HG03108 (cell line): Measurements from ENCODE around the gene MCM10.
A peak's percentile ranks its signal among the peaks of the same experiment; 100 is the strongest.
"Not testable (repeated sequence)": the region's sequence is repeated elsewhere in the genome, so short reads cannot be mapped to it uniquely, and the experiment has no call there.

ENCODE experiments used
- ATAC-seq: cut with Tn5 transposase; IDR thresholded peaks from one replicate; pipeline ENCODE4 v1.9.1; 2021; ENCODE audit warnings: moderate library complexity; ENCODE audit not compliant: unreplicated experiment

The MCM10 gene

GRCh38 chr10:13160934-13161856 lies at the start of gene MCM10:
MCM10 (plus strand) TSS chr10:13161558; CDS start chr10:13164203, 2,645 bp downstream.
- ATAC-seq, result peak; percentile 100

GRCh38 chr10:13113544-13113943 lies 47.8 kb upstream of the MCM10 start:
- no peak for ATAC-seq

GRCh38 chr10:13115832-13116803 lies 45.2 kb upstream of the MCM10 start:
- no peak for ATAC-seq

- no peak for ATAC-seq
Observed at GRCh38 chr10:13117841-13118783, 43.2 kb upstream of the MCM10 start.

GRCh38 chr10:13118784-13119410 lies 42.5 kb upstream of the MCM10 start:
- no peak for ATAC-seq

- no peak for ATAC-seq
Observed at GRCh38 chr10:13120786-13121499, 40.4 kb upstream of the MCM10 start.

GRCh38 chr10:13121500-13121854 lies 39.9 kb upstream of the MCM10 start:
- no peak for ATAC-seq

- no peak for ATAC-seq
Observed at GRCh38 chr10:13136651-13137050, 24.7 kb upstream of the MCM10 start.

DNA sequence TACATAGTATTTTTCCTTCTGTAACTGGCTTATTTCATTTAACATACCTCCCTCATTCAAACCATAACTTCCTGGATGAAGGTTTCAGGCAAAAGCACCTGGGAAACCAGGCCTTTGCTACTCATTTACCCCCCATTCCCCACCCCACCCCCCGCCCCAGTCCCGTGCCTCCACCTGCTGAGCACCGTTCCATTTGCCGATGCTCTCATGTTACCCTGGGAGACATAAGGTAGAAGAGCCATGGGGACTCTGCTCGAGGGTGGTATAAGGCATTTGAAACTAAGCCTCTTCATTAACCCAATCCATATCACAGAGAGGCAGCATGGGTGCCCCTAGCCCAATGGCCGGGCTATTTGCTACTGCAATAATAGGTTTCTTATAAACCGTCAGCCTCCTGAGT lies 22.2 kb upstream of the MCM10 start:
- ATAC-seq, result no peak

- ATAC-seq, result no peak
Observed at GRCh38 chr10:13139676-13140075, 21.7 kb upstream of the MCM10 start.

- ATAC-seq, result no peak
Observed at GRCh38 chr10:13140627-13141190, 20.6 kb upstream of the MCM10 start.

DNA sequence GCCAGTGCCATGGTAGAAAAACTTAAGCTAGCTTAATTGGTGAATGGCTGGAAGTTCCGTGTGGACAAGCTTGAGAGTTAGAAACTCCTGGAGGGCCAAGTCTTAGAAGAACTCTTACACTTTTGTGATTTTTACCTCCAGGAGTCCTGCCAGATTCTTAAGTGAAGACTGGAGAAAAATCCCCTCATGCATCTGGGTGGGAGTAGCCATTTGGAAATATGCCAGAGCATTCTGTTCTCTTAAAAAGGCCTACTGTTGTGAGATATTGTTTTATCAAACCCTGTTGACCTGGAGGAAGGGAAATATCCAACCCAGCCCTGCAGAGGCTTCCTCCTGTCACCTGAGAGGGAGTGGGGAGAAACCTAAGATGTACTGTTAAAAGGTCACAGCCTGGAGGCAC lies 17.6 kb upstream of the MCM10 start:
- ATAC-seq, result no peak

- no peak for ATAC-seq
Observed at GRCh38 chr10:13144814-13145213, 16.5 kb upstream of the MCM10 start.

- ATAC-seq, result no peak
Observed at GRCh38 chr10:13146379-13146778, 15.0 kb upstream of the MCM10 start.

GRCh38 chr10:13147161-13147560 lies 14.2 kb upstream of the MCM10 start:
- no peak for ATAC-seq

DNA sequence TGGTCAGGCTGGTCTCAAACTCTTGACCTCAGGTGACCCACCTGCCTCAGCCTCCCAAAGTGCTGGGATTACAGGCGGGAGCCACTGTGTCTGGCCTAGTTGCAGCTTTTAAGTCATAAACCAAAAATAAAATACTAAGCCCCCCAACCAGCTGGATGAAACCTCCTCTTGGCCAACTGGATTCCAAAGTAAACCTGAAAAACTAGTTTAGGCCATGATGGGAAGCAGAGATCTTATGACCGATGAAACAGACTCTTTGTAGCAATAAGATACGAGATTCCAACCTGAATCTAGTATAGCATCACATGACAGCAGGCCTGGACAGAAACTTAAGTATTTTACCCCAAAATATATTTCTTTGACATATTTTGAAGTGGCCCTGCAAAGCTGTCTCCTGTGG lies 9.1 kb upstream of the MCM10 start:
- no peak for ATAC-seq

DNA sequence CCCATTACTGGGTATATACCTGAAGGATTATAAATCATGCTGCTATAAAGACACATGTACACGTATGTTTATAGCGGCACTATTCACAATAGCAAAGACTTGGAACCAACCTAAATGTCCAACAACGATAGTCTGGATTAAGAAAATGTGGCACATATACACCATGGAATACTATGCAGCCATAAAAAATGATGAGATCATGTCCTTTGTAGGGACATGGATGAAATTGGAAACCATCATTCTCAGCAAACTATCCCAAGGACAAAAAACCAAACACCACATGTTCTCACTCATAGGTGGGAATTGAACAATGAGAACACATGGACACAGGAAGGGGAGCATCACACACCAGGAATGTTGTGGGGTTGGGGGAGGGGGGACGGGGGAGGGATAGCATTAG lies 5.5 kb upstream of the MCM10 start:
- ATAC-seq, result not testable (repeated sequence)

DNA sequence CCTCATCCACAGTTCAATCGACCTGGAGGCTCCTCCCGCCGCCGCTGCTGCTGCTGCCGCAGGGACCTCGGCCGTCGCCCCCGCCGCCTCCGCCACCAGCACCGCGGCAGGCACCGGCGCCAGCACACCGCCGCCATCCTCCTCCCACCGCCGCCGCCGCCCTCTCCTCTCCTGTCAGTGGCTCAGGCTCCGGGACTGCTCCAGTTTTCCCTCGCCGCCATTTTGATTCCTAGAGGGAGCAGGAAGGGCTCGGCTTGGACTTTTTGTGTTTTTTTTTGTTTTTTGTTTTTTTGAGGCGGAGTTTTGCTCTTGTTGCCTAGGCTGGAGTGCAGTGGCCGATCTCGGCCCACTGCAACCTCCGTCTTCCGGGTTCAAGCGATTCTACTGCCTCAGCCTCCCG lies 3.0 kb upstream of the MCM10 start:
- ATAC-seq, result no peak

- ATAC-seq, result no peak
Observed at GRCh38 chr10:13161857-13162271, 506 bp downstream of the MCM10 start.
